ENCODE results near the gene RPS14.
A peak's percentile ranks its signal among the peaks of the same experiment; 100 is the strongest.
"Not testable (repeated sequence)": the region's sequence is repeated elsewhere in the genome, so short reads cannot be mapped to it uniquely, and the experiment has no call there.

RPS14 gene

DNA sequence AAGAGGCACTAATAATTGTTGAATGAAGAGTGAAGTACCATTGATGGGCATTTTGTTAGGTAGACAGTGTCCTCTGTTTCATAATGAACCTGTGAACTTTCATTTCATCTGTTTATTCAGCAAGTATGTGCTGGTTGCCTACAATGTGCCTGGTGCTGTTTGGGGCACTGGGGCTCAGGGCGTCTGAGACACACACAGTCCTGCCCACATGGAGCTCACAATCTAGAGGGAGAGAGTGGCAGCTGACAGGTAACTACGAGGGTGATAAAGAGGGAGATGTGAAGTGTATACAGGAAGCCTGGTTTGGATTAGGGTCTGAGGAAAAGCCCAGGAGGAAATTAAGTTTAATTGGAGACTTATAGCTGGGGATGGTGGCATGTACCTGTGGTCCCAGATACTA is 29.9 kb upstream of the RPS14 start:
- no peak for DNase-seq

DNA sequence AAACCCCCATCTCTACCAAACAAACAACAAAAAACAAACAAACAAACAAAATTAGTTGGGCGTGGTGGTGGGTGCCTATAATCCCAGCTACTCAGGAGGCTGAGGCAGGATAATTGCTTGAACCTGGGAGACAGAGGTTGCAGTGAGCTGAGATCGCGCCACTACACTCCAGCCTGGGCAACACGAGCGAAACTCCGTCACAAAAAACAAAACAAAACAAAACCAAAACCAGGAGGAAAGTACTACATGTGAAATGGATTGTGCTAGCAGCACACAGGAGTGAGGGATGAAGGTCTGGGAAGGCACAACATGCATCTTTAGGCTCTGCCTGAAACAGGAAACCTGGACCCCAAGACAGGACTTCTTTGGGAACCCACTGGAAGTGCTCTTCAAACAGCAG is 27.0 kb upstream of the RPS14 start:
- not testable (repeated sequence) for DNase-seq

DNA sequence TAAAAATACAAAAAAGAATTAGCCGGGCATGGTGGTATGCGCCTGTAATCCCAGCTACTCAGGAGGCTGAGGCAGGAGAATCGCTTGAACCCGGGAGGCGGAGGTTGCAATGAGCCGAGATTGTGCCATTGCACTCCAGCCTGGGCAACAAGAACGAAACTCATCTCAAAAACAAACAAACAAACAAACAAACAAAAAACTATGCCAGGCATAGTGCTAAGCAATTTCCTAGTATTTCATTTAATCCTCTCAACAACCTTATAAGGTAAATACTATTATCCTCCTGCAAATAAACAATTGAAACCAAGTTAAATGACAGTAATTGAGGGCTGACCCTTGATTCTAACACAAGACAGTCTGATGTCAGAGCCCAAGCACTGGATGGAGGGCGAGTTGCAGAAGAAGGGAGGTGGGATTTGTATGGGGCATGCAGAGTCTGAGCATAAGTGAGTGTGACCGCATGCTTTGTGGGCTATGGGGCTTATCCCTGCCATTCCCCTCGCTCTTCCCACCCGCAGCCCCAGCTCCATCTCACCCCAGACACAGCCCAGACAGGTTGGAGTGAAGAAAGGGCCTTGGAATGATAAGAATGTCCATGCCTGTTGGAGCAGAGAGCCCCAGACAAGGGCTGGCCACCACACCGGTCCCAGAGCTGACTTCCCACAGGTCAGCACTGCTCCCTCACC is 24.3 kb upstream of the RPS14 start:
- no peak for DNase-seq

DNA sequence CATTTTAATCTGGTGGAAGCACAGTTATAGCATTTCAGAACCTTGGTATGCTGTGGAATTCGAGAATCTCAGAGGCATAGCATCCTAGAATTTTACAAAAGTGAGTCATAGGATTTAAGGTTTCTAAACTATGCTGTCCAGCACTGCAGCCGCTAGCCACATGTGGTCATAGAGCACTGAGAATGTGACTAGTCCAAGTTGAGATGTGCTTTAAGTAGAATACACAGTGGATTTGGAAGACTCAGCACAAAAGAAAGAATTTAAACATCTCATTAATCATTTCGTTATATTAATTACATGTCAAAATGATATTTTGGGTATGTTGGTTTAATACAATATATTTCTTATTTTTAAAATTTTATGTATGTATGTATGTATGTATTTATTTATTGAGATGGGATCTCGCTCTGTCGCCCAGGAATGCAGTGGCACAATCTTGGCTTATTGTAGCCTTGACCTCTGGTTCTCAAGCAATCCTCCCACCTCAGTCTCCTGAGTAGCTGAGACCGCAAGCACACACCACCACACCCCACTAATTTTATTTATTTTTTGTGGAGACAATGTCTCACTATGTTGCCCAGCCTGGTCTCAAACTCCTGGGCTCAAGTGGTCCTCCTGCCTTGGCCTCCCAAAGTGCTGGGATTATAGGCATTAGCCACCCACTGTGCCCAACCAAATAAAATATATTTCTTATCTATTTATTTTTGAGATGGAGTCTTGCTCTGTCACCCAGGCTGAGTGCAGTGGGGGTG is 20.4 kb upstream of the RPS14 start:
- DNase-seq: no peak

DNA sequence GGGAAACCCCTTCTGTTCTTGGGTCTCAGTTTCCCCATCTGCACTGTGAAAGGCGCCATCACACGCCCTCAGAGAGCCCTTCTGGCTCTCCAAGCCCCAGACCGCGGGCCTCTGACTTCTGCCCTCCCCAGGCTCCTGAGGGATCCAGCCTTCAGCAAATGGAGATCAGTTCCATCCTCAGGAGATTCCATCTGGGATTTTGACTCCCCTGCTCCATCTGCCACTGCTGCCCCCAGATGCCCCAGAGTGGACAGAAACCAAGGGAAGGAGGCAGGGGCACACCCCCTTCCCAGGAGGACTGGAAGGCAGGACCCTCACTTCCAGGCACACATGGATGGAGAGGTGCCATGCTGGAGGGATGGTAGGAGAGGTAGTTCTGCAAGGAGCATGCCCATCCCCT is 18.7 kb upstream of the RPS14 start:
- DNase-seq: no peak

DNA sequence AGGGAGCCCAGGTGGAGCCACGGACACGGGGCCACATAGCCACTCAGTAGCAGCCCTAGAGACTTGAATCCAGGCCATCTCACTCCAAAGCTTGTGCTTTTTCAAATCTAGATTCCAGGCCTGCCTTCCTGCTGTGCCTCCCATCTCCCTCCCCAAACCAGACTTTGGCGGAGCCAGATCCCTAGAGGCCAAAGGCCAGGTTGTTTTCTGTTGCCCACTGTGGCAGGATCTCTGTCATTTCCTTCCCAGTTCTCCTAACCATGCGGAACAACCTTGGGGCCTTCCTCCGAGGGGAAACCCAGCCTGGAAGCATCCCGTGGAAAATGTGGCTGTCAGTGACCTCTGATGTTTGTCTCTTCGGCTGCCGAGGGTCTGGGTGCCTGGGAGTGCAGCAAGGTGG is 16.4 kb upstream of the RPS14 start:
- DNase-seq: no peak

DNA sequence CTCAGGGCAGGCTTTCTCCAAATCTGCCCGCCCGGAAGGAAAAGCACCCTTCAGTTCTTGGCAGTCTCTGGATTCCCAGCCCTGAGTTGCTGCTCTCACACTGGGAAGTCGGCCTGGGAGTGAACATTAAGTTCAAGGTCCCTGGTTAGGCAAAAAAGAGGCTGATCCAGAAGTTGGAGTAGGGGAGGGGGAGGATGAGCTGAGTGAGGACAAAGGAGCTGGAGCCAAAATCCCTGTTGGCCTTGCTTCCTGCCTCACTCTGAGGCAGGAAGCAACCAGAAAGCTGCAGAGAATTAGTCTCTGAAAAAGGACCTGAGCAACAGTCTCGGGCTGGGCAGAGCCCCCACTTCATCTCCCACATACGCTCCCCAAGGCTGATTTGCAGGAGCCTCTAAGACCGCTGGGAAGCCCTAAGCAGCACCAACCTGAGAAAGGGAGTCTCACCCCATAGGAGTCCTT is 15.0 kb upstream of the RPS14 start:
- DNase-seq: no peak

DNA sequence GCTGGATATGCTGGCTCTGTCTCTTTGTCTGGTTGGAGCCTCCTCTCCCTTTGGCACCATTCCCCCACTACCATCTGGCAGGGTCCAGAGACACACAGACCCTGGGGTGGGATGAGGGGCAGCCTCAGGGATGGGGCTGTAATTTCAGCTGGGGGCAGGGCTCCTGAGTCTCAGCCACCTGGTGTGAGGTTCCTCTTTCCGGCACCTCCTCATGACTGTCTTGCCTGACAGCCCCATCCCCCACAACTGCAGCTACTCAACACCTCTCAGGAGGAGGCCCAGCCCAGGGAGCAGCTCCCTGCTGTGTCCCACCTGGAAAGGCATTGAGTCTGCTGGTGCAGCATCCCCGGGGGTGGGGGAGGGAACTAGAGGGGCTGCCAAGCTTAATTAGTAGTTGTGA is 11.7 kb upstream of the RPS14 start:
- peak; percentile 47 for DNase-seq

DNA sequence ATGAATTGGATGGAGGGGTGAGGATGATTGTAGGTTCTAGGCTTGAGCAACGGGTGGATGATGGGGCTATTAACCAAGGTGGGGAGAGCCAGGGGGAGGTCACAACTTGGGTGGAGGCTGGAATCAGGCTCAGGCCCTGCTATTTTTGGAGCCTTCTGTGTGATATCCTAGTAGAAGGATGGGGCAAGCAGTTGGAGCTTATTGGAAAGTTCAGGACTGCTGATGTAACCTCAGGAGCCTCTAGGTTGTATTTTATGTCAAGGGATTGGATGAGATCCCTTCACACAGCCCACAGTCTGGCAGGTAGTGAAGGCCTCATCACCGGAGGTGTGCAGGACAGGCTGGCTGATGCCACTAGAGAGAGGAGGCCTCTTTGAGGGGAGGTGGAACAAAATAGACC is 11.2 kb upstream of the RPS14 start:
- no peak for DNase-seq

DNA sequence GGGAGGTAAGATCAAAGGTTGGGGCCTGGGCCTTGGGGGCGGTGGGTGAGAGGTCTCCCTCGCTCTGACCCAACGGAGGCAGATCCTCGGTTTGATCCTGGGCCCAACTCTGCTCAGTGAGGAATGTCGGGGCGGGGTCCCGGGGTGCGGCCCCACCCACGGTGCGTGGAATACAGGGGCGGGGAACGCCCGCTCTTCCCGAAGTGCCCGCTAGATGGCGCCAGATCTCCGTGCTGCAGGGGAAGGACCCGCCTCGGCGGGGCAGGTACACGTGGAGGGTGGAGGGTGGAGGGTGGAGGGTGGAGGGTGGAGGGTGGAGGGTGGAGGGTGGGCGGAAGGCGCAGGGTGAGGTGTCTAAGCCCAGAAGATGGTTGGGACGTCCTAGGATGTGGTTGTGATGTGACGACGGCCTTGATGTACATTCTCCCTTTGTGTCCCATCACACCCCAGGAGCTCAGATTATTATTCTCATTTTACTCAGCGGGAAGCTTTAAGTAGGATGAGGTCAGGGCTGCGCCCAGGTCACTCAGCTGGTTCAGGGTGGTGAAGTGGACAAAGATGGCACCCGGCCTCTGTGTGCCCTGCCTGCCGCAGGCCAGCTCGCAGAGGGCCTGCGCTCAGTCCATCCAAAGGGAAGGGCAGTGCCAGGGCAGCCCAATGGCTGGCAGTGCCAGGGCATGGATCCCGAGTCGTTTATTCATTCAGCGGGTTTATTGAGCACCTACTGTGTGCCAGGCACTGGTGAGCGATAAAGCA is 9.4 kb upstream of the RPS14 start:
- peak; percentile 23 for DNase-seq

DNA sequence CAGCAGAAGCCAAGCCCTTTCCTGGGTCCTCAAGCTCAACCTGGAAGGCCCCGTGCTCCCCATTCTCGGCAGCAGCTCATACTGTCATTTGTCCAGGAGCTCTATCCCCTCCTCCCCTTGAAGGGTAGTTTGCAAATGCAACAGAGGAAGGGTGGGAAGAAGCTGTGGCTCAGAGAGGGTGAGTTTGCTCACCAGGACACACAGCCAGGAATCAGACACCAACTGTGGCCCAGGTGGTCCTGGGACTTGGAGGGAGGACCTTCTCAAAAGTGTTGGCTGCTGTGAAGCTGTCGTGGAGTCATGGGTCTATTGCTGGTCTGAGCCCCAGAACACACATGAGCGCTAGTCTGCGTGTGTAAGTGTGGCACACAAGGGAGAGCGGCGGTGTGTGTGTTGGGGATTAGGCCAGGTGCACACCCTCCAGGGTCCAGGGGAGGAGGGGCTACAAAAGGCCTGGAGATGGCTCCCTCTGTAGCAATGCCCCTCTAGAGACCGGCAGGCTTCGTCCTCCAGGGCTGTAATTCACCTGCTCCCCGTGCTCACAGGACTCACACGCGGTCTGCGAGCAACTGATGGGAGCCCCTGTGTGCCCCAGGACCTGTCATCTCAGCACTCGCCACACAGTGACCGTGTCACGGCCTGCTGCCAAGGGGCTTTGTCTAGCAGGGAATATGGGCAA is 8.2 kb upstream of the RPS14 start:
- DNase-seq: no peak

DNA sequence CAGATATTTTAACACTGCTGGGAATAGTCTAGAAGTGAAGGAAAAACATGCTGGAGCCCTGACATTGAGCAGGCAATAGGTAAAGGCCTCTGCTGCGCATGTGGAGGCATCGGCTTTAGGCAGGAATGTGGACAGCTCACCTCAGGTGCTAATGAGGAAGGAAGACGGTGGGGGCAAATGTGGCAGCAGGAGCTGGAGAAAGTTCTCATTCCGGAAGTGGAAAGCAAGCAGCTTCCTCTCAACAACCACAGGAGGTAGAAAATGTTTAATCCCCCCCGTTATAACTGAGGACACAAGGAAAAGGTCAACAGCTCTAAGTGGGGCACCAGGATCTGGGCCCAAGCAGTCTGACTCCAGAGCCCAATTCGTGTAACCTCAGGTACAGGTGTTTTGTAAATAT is 7.6 kb upstream of the RPS14 start:
- DNase-seq: no peak

DNA sequence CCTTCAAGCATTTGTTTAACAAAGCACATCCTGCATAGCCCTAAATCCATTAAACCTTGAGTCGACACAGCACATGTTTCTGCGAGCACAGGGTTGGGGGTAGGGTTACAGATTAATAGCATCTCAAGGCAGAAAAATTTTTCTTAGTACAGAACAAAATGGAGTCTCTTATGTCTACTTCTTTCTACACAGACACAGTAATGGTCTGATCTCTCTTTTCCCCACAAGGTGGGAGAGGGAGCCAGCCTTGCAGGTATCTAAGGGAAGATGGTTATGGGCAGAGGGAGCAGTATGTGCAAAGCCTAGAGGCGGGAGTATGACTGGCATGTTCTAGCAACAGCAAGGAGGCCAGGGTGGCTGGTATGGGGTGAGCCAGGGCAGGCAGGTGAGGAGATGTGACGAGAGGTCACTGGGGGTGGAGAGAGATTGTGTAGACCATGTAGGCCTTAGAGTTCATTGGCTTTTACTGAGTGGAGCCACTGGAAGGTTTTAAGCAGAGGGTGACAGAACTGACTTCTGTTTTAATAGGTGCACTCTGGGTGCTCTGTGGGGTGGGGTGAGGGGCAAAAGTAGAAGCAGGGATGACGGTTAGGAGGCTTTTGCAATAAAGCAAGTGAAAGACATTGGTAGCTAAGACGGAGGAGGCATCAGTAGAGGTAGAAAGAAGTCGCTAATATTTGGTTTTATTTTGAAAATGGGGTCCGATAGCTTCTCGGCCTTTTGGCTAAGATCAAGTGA is 5.1 kb upstream of the RPS14 start:
- no peak for DNase-seq

DNA sequence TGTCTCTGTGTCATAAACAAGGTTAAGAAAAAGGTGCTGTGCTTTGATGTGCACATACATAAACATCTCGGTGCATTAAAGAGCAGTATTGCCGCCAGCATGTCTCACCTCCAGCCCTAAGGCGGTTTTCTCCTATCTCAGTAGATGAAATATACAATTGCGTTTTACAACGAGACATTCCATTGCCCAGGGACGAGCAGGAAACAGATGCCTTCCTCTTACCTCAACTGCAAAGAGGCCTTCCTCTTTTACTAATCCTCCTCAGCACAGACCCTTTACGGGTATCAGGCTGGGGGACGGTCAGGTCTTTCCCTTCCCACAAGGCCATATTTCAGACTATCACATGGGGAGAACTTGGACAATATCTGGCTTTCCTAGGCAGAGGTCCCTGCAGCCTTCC is 4.5 kb upstream of the RPS14 start:
- not testable (repeated sequence) for DNase-seq

DNA sequence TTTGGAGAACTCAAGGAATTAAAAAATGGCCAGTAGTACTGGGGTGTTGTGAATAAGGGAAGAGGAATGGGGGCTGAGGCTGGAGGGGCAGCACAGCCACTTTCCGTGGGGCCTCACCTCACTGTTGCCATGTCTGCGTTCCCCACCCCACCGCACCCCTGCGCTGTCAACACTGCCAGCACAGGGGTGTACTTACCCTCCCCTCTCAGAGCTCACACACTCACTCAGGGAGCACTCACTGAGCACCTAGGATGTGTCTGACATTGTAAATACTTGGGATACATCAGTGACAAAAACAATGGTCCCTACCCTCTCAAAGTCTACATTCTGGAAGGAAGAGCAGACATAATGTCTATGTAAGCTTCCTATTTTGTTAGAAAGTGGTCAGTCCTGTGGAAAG is 3.4 kb upstream of the RPS14 start:
- no peak for DNase-seq

DNA sequence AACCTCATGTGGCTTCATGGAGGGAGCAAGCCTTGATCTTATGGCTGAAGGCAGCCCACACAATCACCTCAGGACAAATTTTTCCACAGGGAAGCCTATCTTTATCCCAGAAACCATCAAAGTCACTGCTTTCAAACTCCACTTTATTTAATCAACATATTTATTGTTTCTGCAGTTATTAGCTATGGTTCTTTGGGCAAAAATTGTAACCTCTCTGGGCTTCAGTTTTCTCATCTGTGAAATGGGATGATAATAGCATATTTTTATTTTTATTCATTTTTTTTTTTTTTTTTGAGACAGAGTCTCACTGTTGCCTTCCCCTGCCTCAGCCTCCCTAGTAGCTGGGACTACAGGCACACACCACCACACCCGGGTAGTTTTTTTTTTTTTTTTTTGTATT is 2.1 kb upstream of the RPS14 start:
- DNase-seq: no peak

DNA sequence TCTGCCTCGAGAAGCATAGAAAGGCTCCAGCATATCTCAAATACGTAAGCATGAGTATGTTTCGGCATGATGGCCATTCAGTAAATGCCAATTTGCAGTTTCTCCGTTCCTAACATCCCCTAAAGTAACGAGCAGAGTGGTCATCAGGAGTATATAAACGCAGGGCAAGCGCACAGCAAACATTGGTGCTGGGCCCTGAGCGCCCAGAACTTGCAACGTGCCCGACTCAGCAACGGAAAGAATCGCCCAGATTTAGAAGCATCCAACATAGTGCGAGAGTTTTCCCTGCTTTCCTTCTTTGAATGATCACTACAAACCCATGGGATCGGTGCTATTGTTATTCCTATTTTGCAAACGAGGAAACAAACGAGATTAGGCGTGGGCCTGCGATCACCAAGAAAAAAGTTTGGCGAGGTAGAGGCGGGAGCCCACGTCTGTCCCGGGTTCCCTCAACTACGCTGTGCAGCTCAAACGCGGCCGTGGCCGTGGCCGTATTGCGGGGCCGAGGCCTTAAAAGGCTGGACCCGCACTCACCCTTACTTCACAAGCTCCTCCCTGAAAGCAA is 505 bp downstream of the RPS14 start:
- no peak for DNase-seq

DNA sequence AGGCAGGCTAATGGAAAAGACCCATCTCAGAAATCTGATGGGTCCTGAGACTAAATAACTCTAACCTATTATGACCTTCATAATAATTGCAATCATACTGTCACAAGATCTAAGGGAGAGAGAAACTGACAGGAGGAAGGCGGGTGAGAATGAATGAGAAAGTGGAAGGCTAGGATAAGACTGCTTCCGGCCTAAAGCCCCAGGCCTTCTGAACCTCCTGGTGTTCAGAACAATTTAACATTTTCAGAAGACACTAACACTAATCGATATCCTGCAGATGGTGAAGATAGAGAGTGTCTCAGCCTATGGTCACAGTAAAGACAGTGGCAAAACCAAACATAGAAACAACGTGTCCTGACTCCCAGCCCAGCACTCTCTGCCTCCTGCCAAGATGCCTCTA is 1.2 kb downstream of the RPS14 start:
- DNase-seq: no peak

DNA sequence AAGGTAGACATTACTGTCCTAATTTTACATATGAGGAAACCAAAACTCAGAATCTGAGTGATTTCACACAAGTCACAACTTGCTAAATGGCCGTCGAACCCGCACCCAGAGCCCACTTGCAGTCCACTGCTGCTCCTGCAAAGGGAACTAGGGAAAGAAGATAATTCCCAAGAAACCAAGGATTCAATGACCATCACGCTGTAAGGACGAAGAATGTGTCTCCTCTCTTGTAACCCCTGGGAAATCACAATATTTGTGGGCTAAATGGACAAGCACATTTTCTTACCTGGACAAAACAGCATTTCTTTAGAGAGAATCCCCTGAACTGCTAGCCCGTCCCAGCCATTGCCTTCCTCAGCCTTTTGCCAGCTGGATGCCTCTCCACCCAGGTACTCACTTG is 2.4 kb downstream of the RPS14 start:
- no peak for DNase-seq

DNA sequence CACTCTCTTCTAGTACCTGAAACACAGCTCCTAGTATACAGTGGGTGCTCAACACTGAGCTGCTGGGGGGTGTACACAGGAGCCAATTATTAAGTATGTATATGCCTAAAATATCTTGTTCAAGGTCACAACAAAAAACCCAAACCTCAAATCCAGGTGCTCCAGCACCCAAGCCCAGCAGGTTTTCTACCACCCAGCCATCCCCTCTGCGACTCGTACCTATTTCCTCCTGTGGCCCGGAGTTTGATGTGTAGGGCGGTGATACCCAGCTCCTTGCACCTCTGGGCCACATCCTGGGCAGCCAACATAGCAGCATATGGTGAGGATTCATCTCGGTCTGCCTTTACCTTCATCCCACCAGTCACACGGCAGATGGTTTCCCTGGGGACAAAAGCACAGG is 3.0 kb downstream of the RPS14 start:
- DNase-seq: no peak

DNA sequence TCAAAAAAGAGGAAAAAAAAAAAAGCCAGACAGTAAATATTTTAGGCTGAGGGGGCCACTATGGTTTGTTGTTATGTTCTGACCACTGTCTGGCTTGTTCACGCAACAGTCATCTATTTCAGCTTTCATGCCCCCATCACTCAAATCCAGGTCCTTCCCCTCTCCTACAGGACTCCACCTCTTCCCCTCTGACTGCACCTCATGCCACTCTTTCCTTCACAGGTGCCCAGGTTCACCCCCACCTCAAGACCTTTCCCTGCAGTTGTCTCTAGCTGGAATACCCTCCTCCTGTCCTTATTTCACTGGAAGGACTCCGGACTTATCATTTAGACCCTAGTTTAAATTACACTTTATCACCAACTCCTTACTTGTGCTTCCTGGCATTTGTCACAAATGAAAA is 3.5 kb downstream of the RPS14 start:
- no peak for DNase-seq

DNA sequence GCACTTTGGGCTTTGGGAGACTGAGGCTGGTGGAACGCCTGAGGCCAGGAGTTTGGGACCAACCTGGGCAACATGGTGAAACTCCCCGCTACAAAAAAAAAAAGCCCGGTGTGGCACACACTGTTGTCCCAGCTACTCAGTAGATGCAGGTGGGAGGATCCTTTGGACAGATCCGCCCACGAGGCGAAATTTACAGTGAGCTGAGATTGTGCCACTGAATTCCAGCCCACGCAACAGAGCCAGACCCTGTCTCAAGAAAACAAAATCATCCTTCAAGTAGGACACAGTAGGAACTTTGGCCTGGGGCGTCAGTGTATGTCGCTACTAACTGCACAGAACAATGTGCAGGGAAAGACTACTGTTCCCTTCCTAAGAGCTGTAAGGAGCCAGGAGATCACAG is 4.8 kb downstream of the RPS14 start:
- DNase-seq: no peak

All from NCI-H1092 (cell line).